Smooth muscle cell (in vitro differentiated cells): ENCODE measurements around the gene RAD51B. TPM values are rescaled to one million over a fixed set of nuclear protein-coding genes. Genes with fewer than 3 reads are reported as not detected.

Experiments used
- DNase-seq: peaks from one replicate; lab custom pipeline; 2025; ENCODE audit not compliant: unreplicated experiment; lab: John Stamatoyannopoulos, UW
- H2AFZ ChIP-seq: fragments of 200-600 bp; sonication (generic); 2 replicates; pipeline ENCODE4 v1.6.0; 2016; ENCODE audit warnings: antibody characterized with exemption, low read depth, mild to moderate bottlenecking
- H3F3A ChIP-seq: fragments of 200-600 bp; sonication (generic); 2 replicates; pipeline ENCODE4 v1.6.0; 2017; ENCODE audit warnings: antibody characterized with exemption, low read depth
- H3K27ac ChIP-seq: fragments of 200-600 bp; sonication (generic); 2 replicates; pipeline ENCODE4 v1.5.1; 2016; ENCODE audit warnings: low read depth, mild to moderate bottlenecking
- H3K27me3 ChIP-seq: fragments of 200-600 bp; sonication (generic); 2 replicates; pipeline ENCODE4 v1.6.1; 2016; ENCODE audit warnings: low read depth, mild to moderate bottlenecking
- H3K36me3 ChIP-seq: fragments of 200-600 bp; sonication (generic); 2 replicates; pipeline ENCODE4 v1.5.1; 2016; ENCODE audit warnings: low read depth
- H3K4me1 ChIP-seq: fragments of 200-600 bp; sonication (generic); 2 replicates; pipeline ENCODE4 v1.5.1; 2016; ENCODE audit warnings: low read depth
- H3K4me2 ChIP-seq: fragments of 200-600 bp; sonication (generic); 2 replicates; pipeline ENCODE4 v1.6.0; 2016; ENCODE audit warnings: mild to moderate bottlenecking
- H3K4me3 ChIP-seq: fragments of 200-600 bp; sonication (generic); 2 replicates; pipeline ENCODE4 v1.5.1; 2016; ENCODE audit warnings: mild to moderate bottlenecking
- H3K79me2 ChIP-seq: fragments of 200-600 bp; sonication (generic); 2 replicates; pipeline ENCODE4 v1.6.0; 2016; ENCODE audit warnings: low read depth, mild to moderate bottlenecking
- H3K9ac ChIP-seq: fragments of 200-600 bp; sonication (generic); 2 replicates; pipeline ENCODE4 v1.6.0; 2016; ENCODE audit warnings: low read depth
- H3K9me3 ChIP-seq: fragments of 200-600 bp; sonication (generic); replicated peaks from 2 replicates; pipeline ENCODE4 v1.5.1; 2016; ENCODE audit warnings: low read depth
- H4K20me1 ChIP-seq: fragments of 200-600 bp; sonication (generic); 2 replicates; pipeline ENCODE4 v1.6.0; 2016; ENCODE audit warnings: low read depth
- WGBS: methylation state at CpG from one replicate; pipeline ENCODE4 v1.1.7; 2016; ENCODE audit warnings: low lambda C conversion rate; 5-methylcytosine and 5-hydroxymethylcytosine counted together
- polyA plus RNA-seq: library from polyadenylated mRNA; unstranded; fragments of >200 nt; fragmentation: Nextera tagmentation; extraction: Ambion mirVana; gene quantifications from 2 replicates; pipeline ENCODE4 v1.2.1, GENCODE V29; 2016
- total RNA-seq: library from RNA; depleted of rRNA; stranded (reverse); fragments of >200 nt; gene quantifications from 2 replicates; pipeline ENCODE4 v1.2.3, GENCODE V29; 2014
- TF ChIP-seq, protein P1 (sequence below): fragments of 200-600 bp; sonication (generic); IDR thresholded peaks from 2 replicates; pipeline ENCODE4 v1.5.1; 2017; ENCODE audit warnings: borderline replicate concordance, mild to moderate bottlenecking, antibody characterized with exemption; ENCODE audit not compliant: insufficient read depth, poor library complexity, severe bottlenecking

Gene RAD51B
- total and polyA plus RNA-seq, 2 experiments from 2014 or later = 4.6 to 5.3 TPM

DNA sequence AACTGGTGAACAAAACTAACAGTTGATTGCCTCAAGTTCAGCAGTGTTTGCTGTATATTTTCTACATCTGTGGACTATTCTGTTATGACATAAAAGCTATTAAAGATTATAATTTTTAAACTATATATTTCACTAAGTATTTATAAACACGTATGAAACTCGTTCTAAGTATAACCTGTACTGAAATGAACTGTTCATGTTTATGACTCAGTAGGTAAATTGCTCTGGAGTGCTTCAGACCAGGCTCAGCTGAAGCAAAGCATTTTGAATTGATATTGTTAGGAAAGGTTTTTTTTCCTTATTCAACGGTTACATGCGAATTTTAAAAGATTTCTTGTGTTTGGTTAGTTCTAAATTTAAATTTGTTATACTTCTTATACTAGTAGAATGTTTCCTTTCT lies 151.3 kb downstream of the RAD51B start:
- Histone ChIP-seq H3K4me1 (peaks cover 4% of the 10 kb centered on the region), H3F3A (no peaks in the 10 kb centered on the region), H3K27me3 (no peaks in the 10 kb centered on the region), H2AFZ (no peak overlapping the region), H3K9ac (no peak overlapping the region), H3K79me2 (no peaks in the 10 kb centered on the region), H3K27ac (peak overlapping the region; percentile 84), H3K4me2 (peak overlapping the region; percentile 36), H3K36me3 (no peaks in the 10 kb centered on the region), H3K4me3 (no peak overlapping the region), H4K20me1 (no peaks in the 10 kb centered on the region), H3K9me3 (no peaks in the 10 kb centered on the region)
- DNase-seq = no peak
- TF ChIP-seq, protein P1, sequence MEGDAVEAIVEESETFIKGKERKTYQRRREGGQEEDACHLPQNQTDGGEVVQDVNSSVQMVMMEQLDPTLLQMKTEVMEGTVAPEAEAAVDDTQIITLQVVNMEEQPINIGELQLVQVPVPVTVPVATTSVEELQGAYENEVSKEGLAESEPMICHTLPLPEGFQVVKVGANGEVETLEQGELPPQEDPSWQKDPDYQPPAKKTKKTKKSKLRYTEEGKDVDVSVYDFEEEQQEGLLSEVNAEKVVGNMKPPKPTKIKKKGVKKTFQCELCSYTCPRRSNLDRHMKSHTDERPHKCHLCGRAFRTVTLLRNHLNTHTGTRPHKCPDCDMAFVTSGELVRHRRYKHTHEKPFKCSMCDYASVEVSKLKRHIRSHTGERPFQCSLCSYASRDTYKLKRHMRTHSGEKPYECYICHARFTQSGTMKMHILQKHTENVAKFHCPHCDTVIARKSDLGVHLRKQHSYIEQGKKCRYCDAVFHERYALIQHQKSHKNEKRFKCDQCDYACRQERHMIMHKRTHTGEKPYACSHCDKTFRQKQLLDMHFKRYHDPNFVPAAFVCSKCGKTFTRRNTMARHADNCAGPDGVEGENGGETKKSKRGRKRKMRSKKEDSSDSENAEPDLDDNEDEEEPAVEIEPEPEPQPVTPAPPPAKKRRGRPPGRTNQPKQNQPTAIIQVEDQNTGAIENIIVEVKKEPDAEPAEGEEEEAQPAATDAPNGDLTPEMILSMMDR = no peak
- WGBS = 68% methylated on average over 4 of the region's 4 CpGs

DNA sequence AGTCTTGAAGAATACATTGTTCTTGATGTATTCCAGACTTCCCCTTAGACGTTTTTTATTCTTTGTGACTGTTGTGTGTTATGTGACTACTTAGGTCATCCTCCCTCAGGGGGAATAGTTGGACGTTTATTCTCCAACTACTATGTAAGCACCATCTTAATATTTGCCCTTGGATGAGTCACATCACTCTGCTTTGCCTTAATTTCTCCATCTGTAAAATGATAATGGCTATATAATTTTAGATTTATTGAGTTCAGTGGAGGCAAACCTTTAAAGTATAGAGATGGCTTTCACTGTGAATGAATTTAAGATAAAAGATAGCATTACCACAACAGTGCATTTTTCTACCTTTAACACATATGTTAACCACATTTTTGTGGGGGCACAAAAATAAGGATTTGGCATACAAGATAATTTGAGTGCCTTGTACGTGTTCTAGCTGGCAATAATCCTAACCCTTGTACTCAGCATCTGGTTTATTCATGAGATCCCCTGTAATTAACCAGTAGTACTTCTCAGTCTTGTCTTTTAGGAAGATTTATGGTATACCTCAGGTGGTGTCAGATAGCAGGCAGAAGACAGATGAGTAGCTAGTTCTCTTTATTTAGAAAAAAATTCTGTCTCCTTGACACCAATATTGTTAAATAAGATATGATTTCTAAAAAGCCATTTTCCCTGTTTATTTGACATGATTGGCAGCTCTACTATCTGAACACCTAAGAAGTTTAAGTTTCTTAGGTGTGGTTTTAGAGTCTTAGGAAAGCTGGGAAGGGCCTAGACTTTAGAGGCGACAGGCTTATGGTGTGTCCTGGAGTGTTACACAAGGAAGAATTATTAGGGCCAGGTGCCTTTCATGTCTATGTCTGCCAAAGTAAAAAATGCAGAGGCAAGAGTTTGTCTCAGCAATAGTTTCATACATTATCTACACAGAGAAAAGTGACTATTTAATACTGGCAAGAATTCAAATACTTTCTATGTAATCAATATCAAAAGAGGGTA lies 152.3 kb downstream of the RAD51B start:
- DNase-seq = no peak
- 29% methylated on average over 4 of the region's 4 CpGs for WGBS

DNA sequence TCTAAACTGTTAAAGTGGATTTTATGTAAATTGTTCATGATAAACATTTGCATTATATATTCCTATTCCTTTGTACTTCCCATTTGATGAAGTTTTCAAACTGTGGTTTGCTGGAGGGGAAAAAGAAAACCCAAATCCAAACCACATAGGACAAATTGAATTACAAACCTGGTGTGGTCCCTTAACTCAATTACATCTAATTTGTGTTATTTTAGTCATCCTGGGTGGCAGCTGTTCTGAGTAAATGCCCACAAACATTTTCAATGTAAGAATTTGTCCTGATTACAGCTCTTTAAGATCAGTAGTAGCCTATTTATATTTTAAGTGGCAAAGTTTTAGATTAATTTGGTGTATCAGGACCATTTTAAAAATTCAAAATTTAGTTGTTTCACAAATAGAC lies 153.9 kb downstream of the RAD51B start:
- no peak for DNase-seq
- Histone ChIP-seq H3K79me2 (no peaks in the 10 kb centered on the region), H3F3A (no peaks in the 10 kb centered on the region), H3K4me3 (no peak overlapping the region), H3K4me1 (peaks cover 4% of the 10 kb centered on the region), H3K27me3 (no peaks in the 10 kb centered on the region), H4K20me1 (no peaks in the 10 kb centered on the region), H3K36me3 (no peaks in the 10 kb centered on the region), H3K4me2 (no peak overlapping the region), H2AFZ (no peak overlapping the region), H3K9ac (no peak overlapping the region), H3K27ac (no peak overlapping the region), H3K9me3 (no peaks in the 10 kb centered on the region)
- TF ChIP-seq, protein P1 = no peak

More for the DNA sequence above, 152.3 kb downstream of the RAD51B start:
- TF ChIP-seq, protein P1 = no peak
- H2AFZ ChIP-seq = no peak overlapping the region
- no peaks in the 10 kb centered on the region for H3K79me2 ChIP-seq
- H4K20me1 ChIP-seq = no peaks in the 10 kb centered on the region
- H3K27me3 ChIP-seq = no peaks in the 10 kb centered on the region
- H3K36me3 ChIP-seq = no peaks in the 10 kb centered on the region
- peak overlapping the region; percentile 36 for H3K4me2 ChIP-seq
- H3K9me3 ChIP-seq = no peaks in the 10 kb centered on the region
- no peak overlapping the region for H3K4me3 ChIP-seq
- peak overlapping the region; percentile 84 for H3K27ac ChIP-seq
- H3F3A ChIP-seq = no peaks in the 10 kb centered on the region
- H3K9ac ChIP-seq = no peak overlapping the region
- peaks cover 4% of the 10 kb centered on the region for H3K4me1 ChIP-seq
